Bronchial epithelial cell (primary cell): ENCODE data around the gene ADRM1. TPM values are rescaled to one million over a fixed set of nuclear protein-coding genes. Genes with fewer than 3 reads are reported as not detected.

Experiments
- DNase-seq: peaks from one replicate; pipeline ENCODE4 v3.0.0-alpha.2; 2010; ENCODE audit warnings: low read depth
- FAIRE-seq: peaks from 2 replicates; lab custom pipeline; 2011; peaks lifted over from hg19 to GRCh38; lab: Jason Lieb, UNC
- H3K27me3 ChIP-seq: 2 replicates; pipeline ENCODE4 v1.5.1; 2011; ENCODE audit warnings: low read length; ENCODE audit not compliant: control insufficient read depth, insufficient read depth
- H3K36me3 ChIP-seq: 2 replicates; pipeline ENCODE4 v1.5.1; 2011; ENCODE audit warnings: low read length; ENCODE audit not compliant: control insufficient read depth, insufficient read depth
- H3K4me3 ChIP-seq: 2 replicates; pipeline ENCODE4 v1.5.1; 2011; ENCODE audit warnings: mild to moderate bottlenecking, low read depth, low read length, control low read depth
- CTCF ChIP-seq: IDR thresholded peaks from 2 replicates; pipeline ENCODE4 v1.5.1; 2011; ENCODE audit warnings: mild to moderate bottlenecking, moderate library complexity, low read length, control low read depth, inconsistent platforms; ENCODE audit not compliant: insufficient read depth, severe bottlenecking
- total RNA-seq: library from RNA; depleted of rRNA; stranded (reverse); fragments of >200 nt; gene quantifications from 2 replicates; pipeline ENCODE4 v1.2.1, GENCODE V29; 2014

Gene ADRM1
- total RNA-seq, 1 donor from 2014 or later, result 145 TPM

GRCh38 chr20:62289898-62290297 lies 12.9 kb upstream of the ADRM1 start:
- FAIRE-seq, result no peak
- TF ChIP-seq CTCF, result no peak
- H3K4me3 ChIP-seq, result no peak overlapping the region
- H3K27me3 ChIP-seq, result no peaks in the 10 kb centered on the region
- DNase-seq, result no peak
- H3K36me3 ChIP-seq, result peaks cover 29% of the 10 kb centered on the region

- Histone ChIP-seq H3K36me3 (peaks cover 28% of the 10 kb centered on the region), H3K4me3 (no peak overlapping the region), H3K27me3 (no peaks in the 10 kb centered on the region)
- TF ChIP-seq CTCF, result no peak
- DNase-seq (no peak), FAIRE-seq (no peak)
Measured at GRCh38 chr20:62291251-62292066, 11.3 kb upstream of the ADRM1 start.

- H3K4me3 ChIP-seq, result no peak overlapping the region
- H3K27me3 ChIP-seq, result no peaks in the 10 kb centered on the region
- no peak for TF ChIP-seq CTCF
- DNase-seq (no peak), FAIRE-seq (no peak)
- H3K36me3 ChIP-seq, result peaks cover 26% of the 10 kb centered on the region
Measured at GRCh38 chr20:62292108-62292507, 10.7 kb upstream of the ADRM1 start.

GRCh38 chr20:62293111-62293784 lies 9.5 kb upstream of the ADRM1 start:
- TF ChIP-seq CTCF, result no peak
- DNase-seq, result no peak
- Histone ChIP-seq H3K4me3 (no peak overlapping the region), H3K36me3 (peaks cover 28% of the 10 kb centered on the region), H3K27me3 (no peaks in the 10 kb centered on the region)
- FAIRE-seq, result no peak

- Histone ChIP-seq H3K4me3 (no peak overlapping the region), H3K36me3 (peaks cover 28% of the 10 kb centered on the region), H3K27me3 (no peaks in the 10 kb centered on the region)
- DNase-seq (no peak), FAIRE-seq (no peak)
- TF ChIP-seq CTCF, result no peak
Measured at GRCh38 chr20:62293946-62294345, 8.9 kb upstream of the ADRM1 start.
